ENCODE data around the gene TNIP3.
"Not testable (repeated sequence)": the region's sequence is repeated elsewhere in the genome, so short reads cannot be mapped to it uniquely, and the experiment has no call there.

Gene TNIP3, protein sequence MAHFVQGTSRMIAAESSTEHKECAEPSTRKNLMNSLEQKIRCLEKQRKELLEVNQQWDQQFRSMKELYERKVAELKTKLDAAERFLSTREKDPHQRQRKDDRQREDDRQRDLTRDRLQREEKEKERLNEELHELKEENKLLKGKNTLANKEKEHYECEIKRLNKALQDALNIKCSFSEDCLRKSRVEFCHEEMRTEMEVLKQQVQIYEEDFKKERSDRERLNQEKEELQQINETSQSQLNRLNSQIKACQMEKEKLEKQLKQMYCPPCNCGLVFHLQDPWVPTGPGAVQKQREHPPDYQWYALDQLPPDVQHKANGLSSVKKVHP

GRCh38 chr4:121164291-121164690 lies at the start of gene TNIP3:
Gene TNIP3, minus strand, starts transcription at chr4:121164321. Its CDS starts 196 bp downstream, at chr4:121164125.
- no peak within 1 kb of the TSS for H3K4me3 ChIP-seq (ENCODE audit: low read length)
- no peak for DNase-seq (ENCODE audit: low read depth)
- TF ChIP-seq, protein P1, sequence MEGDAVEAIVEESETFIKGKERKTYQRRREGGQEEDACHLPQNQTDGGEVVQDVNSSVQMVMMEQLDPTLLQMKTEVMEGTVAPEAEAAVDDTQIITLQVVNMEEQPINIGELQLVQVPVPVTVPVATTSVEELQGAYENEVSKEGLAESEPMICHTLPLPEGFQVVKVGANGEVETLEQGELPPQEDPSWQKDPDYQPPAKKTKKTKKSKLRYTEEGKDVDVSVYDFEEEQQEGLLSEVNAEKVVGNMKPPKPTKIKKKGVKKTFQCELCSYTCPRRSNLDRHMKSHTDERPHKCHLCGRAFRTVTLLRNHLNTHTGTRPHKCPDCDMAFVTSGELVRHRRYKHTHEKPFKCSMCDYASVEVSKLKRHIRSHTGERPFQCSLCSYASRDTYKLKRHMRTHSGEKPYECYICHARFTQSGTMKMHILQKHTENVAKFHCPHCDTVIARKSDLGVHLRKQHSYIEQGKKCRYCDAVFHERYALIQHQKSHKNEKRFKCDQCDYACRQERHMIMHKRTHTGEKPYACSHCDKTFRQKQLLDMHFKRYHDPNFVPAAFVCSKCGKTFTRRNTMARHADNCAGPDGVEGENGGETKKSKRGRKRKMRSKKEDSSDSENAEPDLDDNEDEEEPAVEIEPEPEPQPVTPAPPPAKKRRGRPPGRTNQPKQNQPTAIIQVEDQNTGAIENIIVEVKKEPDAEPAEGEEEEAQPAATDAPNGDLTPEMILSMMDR (conservative IDR thresholded peaks at IDR 0.05; ENCODE audit: low read depth, low read length), result no peak

- no peak overlapping the region for H3K4me3 ChIP-seq (ENCODE audit: low read length)
- DNase-seq (ENCODE audit: low read depth), result no peak
- TF ChIP-seq, protein P1 (conservative IDR thresholded peaks at IDR 0.05; ENCODE audit: low read depth, low read length), result no peak
Observed at GRCh38 chr4:121212806-121213205, 48.7 kb upstream of the TNIP3 start.

- no peak for DNase-seq (ENCODE audit: low read depth)
- H3K4me3 ChIP-seq (ENCODE audit: low read length), result no peak overlapping the region
- TF ChIP-seq, protein P1 (conservative IDR thresholded peaks at IDR 0.05; ENCODE audit: low read depth, low read length), result no peak
Observed at GRCh38 chr4:121209171-121209570, 45.0 kb upstream of the TNIP3 start.

GRCh38 chr4:121208244-121209007 lies 44.3 kb upstream of the TNIP3 start:
- no peak for DNase-seq (ENCODE audit: low read depth)
- H3K4me3 ChIP-seq (ENCODE audit: low read length), result no peak overlapping the region
- TF ChIP-seq, protein P1 (conservative IDR thresholded peaks at IDR 0.05; ENCODE audit: low read depth, low read length), result no peak

- not testable (repeated sequence) for DNase-seq (ENCODE audit: low read depth); H3K4me3 ChIP-seq (ENCODE audit: low read length)
Observed at GRCh38 chr4:121205777-121206176, 41.7 kb upstream of the TNIP3 start.

DNA sequence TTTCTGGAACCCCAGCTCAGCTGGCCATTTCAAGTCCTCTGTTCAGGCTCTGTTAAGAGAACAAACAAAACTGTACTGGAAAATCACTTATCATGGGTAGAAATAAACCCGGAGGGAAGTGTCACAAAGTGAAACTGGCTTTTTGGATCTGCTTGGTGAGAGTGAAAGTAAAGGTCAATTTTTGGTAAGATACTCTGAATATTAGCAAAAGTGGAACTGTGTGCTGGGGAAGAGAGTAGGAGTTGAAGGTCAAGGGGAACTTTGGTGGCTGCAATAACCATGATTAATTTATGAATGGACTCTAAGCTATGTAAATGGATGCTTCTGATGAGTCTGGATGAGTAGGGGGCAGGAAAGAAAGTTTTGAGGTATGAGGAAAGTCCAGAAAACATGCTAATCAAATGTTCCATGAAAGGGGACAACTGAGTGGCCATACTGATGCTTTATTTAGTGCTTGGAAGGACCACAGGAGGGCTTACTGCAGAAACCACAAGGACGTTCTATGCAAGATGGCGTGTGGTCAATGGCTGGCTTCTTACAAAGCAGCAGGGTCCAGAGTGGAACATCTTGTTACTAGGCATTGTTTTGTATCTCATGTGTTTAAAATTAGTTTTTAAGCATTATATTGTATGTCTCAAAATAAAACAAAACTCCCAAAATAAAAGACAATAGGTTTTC lies 36.8 kb upstream of the TNIP3 start:
- no peak overlapping the region for H3K4me3 ChIP-seq (ENCODE audit: low read length)

More for the DNA sequence above, 36.8 kb upstream of the TNIP3 start:
- DNase-seq (ENCODE audit: low read depth), result no peak
- TF ChIP-seq, protein P1 (conservative IDR thresholded peaks at IDR 0.05; ENCODE audit: low read depth, low read length), result no peak
